ENCODE measurements around the gene RASSF3. TPM values are rescaled to one million over a fixed set of nuclear protein-coding genes. Genes with fewer than 3 reads are reported as not detected.

RASSF3 gene
- total and polyA plus RNA-seq, 2 experiments from 2014 or later = 20.6 to 39.6 TPM

DNA sequence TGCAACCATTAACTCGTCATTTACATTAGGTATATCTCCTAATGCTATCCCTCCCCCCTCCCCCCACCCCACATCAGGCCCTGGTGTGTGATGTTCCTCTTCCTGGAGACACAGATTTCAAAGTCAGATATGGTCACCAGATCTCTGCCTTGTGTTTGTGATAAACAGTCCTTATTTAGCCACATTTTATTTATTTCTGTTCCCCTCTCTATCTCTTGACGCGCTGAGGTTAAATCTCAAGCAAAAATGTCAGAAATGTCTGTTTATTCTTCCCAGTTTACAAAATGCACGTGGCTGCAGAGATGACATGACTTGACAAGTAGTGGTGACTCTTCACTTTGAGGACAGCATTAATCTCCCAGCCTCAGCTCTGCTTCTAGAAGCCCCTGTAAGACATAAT, 11.5 kb upstream of the RASSF3 start:
- H3K27me3 Mint-ChIP-seq (ENCODE audit: insufficient read depth, low read depth, poor library complexity) = peaks cover 2% of the 10 kb centered on the region
- H3K4me1 ChIP-seq (ENCODE audit: insufficient read depth) = peaks cover 12% of the 10 kb centered on the region

DNA sequence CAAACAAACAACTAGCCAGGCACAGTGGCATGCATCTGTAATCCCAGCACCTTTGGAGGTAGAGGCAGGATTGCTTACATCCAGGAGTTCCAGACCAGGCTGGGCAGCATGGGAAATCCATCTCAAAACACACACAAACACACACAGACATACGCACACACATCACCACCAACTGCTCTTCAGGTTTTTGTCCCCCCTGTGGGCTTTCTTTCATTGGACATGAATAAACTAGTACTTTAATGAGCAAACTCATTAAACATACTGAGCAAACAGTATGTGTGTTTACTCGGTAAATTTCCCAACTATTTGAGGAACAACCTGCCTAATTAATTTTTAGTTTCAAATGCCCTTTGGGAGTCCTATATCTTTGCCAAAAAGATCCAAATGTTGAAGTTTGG, 10.1 kb upstream of the RASSF3 start:
- Mint-ChIP-seq H3K36me3 (ENCODE audit: low read depth) (no peaks in the 10 kb centered on the region), H3K4me1 (peaks cover 28% of the 10 kb centered on the region), H3K4me3 (no peak overlapping the region), H3K27me3 (ENCODE audit: insufficient read depth, low read depth, poor library complexity) (peaks cover 1% of the 10 kb centered on the region), H3K27ac (no peak overlapping the region), H3K9me3 (no peaks in the 10 kb centered on the region; the same call in 2 of the 3 replicates)
- H3K79me2 ChIP-seq (replicated peaks; ENCODE audit: insufficient read depth) = no peaks in the 10 kb centered on the region
- H3K4me2 ChIP-seq = no peak overlapping the region
- ATAC-seq (no peak), DNase-seq (ENCODE audit: low spot score) (no peak)
- TF ChIP-seq, protein P1, sequence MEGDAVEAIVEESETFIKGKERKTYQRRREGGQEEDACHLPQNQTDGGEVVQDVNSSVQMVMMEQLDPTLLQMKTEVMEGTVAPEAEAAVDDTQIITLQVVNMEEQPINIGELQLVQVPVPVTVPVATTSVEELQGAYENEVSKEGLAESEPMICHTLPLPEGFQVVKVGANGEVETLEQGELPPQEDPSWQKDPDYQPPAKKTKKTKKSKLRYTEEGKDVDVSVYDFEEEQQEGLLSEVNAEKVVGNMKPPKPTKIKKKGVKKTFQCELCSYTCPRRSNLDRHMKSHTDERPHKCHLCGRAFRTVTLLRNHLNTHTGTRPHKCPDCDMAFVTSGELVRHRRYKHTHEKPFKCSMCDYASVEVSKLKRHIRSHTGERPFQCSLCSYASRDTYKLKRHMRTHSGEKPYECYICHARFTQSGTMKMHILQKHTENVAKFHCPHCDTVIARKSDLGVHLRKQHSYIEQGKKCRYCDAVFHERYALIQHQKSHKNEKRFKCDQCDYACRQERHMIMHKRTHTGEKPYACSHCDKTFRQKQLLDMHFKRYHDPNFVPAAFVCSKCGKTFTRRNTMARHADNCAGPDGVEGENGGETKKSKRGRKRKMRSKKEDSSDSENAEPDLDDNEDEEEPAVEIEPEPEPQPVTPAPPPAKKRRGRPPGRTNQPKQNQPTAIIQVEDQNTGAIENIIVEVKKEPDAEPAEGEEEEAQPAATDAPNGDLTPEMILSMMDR (conservative IDR thresholded peaks at IDR 0.05; ENCODE audit: low read depth in 2 of 2) = no peak
- TF ChIP-seq JUNB (IDR thresholded peaks at IDR 0.05; ENCODE audit: unreplicated experiment) (no peak), POLR2AphosphoS5 (IDR thresholded peaks at IDR 0.05; ENCODE audit: low read depth) (no peak), EZH2phosphoT487 (IDR thresholded peaks at IDR 0.05; ENCODE audit: unreplicated experiment) (no peak), CREB1 (CRISPR knock-in tag; IDR thresholded peaks at IDR 0.05; ENCODE audit: low read depth) (no peak), STAT1 (IDR thresholded peaks at IDR 0.05; ENCODE audit: unreplicated experiment) (no peak), EZH2 (IDR thresholded peaks at IDR 0.05; ENCODE audit: low read depth, unreplicated experiment) (no peak)
- no peaks in the 10 kb centered on the region for H3K27me3 ChIP-seq (ENCODE audit: insufficient read depth)
- no peak overlapping the region for H2AFZ ChIP-seq
- H4K20me1 ChIP-seq (replicated peaks; ENCODE audit: insufficient read depth) = no peaks in the 10 kb centered on the region
- no peaks in the 10 kb centered on the region for H3F3A ChIP-seq (replicated peaks; ENCODE audit: low read depth)
- H3K36me3 ChIP-seq (ENCODE audit: insufficient read depth) = no peaks in the 10 kb centered on the region
- H3K27ac ChIP-seq (ENCODE audit: low read depth) = no peak overlapping the region
- H3K9me2 ChIP-seq (ENCODE audit: insufficient read depth) = no peaks in the 10 kb centered on the region
- H3K4me1 ChIP-seq (ENCODE audit: insufficient read depth) = peaks cover 11% of the 10 kb centered on the region
- no peak overlapping the region for H3K4me3 ChIP-seq

More for the DNA sequence above, 11.5 kb upstream of the RASSF3 start:
- Histone ChIP-seq H3K27me3 (ENCODE audit: insufficient read depth) (no peaks in the 10 kb centered on the region), H2AFZ (no peak overlapping the region), H3K9me2 (ENCODE audit: insufficient read depth) (no peaks in the 10 kb centered on the region), H3K4me2 (no peak overlapping the region), H3F3A (replicated peaks; ENCODE audit: low read depth) (no peaks in the 10 kb centered on the region), H3K4me3 (no peak overlapping the region), H4K20me1 (replicated peaks; ENCODE audit: insufficient read depth) (no peaks in the 10 kb centered on the region), H3K27ac (ENCODE audit: low read depth) (no peak overlapping the region), H3K79me2 (replicated peaks; ENCODE audit: insufficient read depth) (no peaks in the 10 kb centered on the region), H3K36me3 (ENCODE audit: insufficient read depth) (no peaks in the 10 kb centered on the region)
- TF ChIP-seq, protein P1 (conservative IDR thresholded peaks at IDR 0.05; ENCODE audit: low read depth in 2 of 2) = no peak
- TF ChIP-seq NANOG (IDR thresholded peaks at IDR 0.05; ENCODE audit: borderline replicate concordance) = no peak
- TF ChIP-seq EZH2phosphoT487 (IDR thresholded peaks at IDR 0.05; ENCODE audit: unreplicated experiment) = no peak
- TF ChIP-seq POLR2AphosphoS5 (IDR thresholded peaks at IDR 0.05; ENCODE audit: low read depth) = no peak
- TF ChIP-seq JUNB (IDR thresholded peaks at IDR 0.05; ENCODE audit: unreplicated experiment) = no peak
- no peak for TF ChIP-seq ZNF331 (CRISPR knock-in tag; IDR thresholded peaks at IDR 0.05; ENCODE audit: low read depth)
- no peak for ATAC-seq
- H3K4me1 Mint-ChIP-seq = peaks cover 29% of the 10 kb centered on the region
- DNase-seq (ENCODE audit: low spot score) = no peak
- no peak overlapping the region for H3K4me3 Mint-ChIP-seq
- H3K27ac Mint-ChIP-seq = no peak overlapping the region
- no peaks in the 10 kb centered on the region for H3K36me3 Mint-ChIP-seq (ENCODE audit: low read depth)
- H3K9me3 Mint-ChIP-seq = no peaks in the 10 kb centered on the region; the same call in 2 of the 3 replicates
